ENCODE results near the gene PATJ.
"Not testable (repeated sequence)": the region's sequence is repeated elsewhere in the genome, so short reads cannot be mapped to it uniquely, and the experiment has no call there.

PATJ gene

GRCh38 chr1:61887931-61888564 lies 145.8 kb downstream of the PATJ start:
- no peak for DNase-seq

- DNase-seq = no peak
These were observed 146.5 kb downstream of the PATJ start for GRCh38 chr1:61888808-61889207.

- not testable (repeated sequence) for DNase-seq
These were observed 148.2 kb downstream of the PATJ start for GRCh38 chr1:61890435-61890834.

GRCh38 chr1:61892977-61893376 lies 150.7 kb downstream of the PATJ start:
- DNase-seq = no peak

- DNase-seq = not testable (repeated sequence)
These were observed 152.0 kb downstream of the PATJ start for GRCh38 chr1:61894296-61894695.

DNA sequence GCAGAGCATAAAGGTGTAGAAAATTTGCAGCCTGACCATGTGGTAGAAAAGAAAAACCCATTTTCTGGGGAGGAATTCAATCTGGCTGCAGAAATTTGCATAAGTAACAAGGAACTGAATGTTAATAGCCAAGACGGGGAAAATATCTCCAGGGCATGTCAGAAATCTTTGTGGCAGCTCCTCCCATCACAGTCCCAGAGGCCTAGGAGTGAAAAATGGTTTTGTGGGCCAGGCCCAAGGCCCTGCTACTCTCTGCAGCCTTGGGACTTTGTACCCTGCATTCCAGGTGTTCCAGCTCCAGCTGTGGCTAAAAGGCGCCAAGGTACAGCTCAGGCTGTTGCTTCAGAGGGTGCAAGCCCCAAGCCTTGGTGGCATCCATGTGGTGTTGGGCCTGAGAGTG lies 152.9 kb downstream of the PATJ start:
- DNase-seq = no peak

DNA sequence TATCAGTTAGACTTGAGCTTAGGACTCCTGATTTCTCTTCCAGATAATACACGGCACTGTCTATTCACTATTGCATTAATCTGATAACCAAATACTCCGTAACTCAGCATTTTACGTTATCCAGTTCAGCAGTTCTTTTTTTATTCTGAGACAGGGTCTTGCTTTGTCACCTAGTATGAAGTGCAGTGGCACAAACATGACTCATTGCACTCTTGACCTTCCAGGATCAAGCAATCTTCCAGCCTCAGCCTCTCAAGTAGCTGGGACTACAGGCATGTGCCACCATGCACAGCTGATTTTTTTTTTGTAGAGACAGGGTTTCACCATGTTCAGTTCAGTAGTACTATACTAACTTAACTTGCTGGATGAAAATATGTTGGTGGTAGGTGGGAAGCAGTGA lies 156.4 kb downstream of the PATJ start:
- DNase-seq = no peak

- DNase-seq = no peak
These were observed 162.1 kb downstream of the PATJ start for GRCh38 chr1:61904354-61904753.

- DNase-seq = no peak
These were observed 164.8 kb downstream of the PATJ start for GRCh38 chr1:61907102-61907501.

DNA sequence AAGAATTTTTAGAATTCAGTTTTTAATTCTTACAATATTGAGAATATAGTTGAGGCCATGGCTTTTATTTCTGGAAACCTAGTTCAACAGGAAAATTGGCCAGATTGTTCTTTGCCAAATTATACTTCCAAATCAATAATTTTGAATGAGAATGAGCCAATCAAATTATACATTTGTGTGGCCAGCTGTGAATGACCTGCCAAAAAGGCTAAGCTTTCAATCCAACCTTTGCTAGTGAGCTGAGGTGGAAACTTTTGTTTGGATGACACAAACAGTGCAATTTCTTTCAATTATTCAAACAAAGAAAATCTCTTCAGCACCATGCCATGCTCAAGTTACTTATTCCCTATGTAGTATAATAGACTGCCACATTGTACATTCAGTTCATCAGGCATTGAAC lies 167.8 kb downstream of the PATJ start:
- DNase-seq = no peak

- DNase-seq = no peak
These were observed 172.7 kb downstream of the PATJ start for GRCh38 chr1:61914823-61915482.

DNA sequence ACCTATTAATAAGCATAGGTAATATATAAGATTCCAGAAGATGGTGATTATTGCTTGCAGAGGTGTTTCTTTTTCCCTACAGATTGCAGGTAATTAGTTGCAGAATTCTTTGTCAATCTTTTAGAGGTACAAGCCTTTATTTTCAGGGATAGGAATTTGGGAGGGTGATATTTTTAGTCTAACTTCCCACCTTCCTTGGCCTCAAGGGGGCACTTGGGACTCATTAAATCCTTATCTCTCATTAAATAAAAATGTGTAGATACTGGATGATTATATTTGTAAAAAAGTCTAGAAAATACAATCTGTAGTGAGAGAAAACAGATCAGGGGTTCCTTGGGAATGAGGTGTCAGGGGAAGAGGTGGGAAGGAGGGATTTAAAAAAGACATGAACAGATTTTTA lies 179.2 kb downstream of the PATJ start:
- no peak for DNase-seq

- DNase-seq = no peak
These were observed 180.7 kb downstream of the PATJ start for GRCh38 chr1:61922950-61923480.

DNA sequence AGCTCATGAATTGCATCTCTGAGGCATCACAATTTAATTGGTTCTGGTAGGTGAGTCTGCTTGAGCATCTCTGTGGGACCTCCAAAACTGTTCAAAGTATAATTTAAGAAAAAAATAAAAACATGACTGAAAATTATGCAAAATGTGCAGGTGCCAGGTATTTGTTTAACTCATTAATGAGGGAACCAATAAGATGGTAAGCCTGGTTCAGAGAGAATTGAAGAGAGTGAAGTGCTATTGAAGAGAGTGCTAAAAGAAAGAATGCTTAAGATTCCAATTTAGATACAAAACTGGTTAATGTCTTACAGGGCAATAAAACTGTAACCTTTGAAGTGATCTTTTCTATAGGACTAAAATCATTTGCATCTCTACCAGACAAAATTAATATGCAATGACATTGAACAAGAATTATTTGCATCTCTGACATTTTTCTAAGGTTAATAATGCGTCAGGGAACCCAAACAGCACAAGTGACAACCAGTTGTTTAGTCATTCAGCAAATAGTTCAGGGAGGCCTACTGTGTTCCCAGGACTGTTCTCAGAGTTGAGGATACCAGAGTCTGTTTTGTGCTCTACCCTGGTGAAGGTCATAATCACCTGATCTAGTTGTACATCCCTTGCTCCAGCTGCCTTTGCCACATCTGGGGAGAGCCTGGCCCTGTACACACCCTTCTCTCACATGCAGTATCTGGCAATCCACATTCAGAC lies 183.5 kb downstream of the PATJ start:
- DNase-seq = no peak

DNA sequence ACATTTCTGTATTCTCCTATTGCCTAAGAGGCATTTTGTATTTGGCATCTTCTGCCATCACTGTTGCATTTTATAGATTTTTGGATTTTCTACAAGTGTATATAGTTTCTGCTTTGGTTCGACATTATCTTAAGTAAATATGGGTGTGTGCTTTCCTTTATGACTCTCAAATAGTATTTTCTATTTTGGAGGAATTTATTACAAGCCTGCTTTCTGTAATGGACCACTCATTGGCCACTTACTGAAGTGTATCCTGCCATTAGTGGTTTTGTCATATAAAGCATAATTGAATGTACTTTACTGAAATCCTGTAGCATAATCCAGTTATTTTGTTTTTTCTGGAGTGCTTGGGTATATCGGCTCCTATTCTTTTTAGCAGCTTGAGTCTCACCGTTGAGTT lies 184.3 kb downstream of the PATJ start:
- DNase-seq = no peak

- DNase-seq = no peak
These were observed 187.9 kb downstream of the PATJ start for GRCh38 chr1:61930116-61930645.

- DNase-seq = no peak
These were observed 189.5 kb downstream of the PATJ start for GRCh38 chr1:61931587-61932279.

- DNase-seq = no peak
These were observed 193.2 kb downstream of the PATJ start for GRCh38 chr1:61935516-61935915.

DNA sequence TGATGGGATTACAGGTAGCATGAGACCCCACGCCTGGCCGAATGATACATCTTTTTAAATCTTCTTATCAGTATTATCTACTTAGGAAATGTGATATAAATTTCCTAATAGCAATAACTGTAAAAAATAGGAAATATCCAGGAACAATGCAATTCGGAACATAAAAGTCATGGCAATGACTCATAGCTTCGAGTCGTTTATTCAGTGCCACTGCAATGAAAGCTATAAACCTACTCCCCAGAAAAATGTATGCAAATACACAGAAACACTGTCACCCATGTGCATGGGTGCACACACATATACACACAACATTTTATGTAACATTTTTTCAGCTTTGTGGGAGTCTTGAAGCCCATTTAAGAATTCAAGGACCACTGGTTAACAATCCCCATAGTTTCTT lies 194.6 kb downstream of the PATJ start:
- no peak for DNase-seq

DNA sequence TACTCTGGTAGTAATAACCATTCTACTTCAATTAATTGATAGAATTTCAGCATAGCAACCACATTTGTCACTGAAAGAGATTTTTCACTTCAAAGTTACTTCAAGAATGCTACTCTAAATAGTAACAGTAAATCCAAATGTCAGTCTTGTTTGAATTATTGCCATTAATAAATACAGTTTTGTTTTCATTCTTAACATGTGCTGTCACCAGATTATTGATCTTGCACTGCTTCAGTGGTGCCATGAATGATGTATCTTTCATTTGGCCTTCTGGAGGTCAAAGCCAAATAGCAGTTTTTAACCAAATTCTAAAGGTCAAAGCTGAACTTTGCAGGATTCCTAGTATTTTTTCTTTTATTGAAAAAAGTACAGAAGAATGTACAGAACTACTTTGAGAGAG lies 199.5 kb downstream of the PATJ start:
- DNase-seq = no peak

DNA sequence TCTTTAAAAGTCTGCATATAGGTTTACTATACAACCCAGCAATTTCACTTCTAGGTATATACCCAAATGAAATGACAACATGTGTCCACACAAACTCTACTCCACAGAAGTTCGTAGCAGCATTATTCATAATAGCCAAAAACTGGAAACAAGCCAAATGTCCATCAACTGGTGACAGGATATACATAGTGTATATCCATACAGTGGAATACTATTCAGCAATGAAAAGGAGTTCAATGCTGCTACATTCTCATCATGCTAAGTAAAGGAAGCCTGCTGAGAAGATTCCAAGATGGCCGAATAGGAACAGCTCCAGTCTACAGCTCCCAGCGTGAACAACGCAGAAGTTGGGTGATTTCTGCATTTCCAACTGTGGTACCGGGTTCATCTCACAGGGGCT lies 200.6 kb downstream of the PATJ start:
- DNase-seq = no peak

- DNase-seq = not testable (repeated sequence)
These were observed 206.4 kb downstream of the PATJ start for GRCh38 chr1:61948685-61949084.

DNA sequence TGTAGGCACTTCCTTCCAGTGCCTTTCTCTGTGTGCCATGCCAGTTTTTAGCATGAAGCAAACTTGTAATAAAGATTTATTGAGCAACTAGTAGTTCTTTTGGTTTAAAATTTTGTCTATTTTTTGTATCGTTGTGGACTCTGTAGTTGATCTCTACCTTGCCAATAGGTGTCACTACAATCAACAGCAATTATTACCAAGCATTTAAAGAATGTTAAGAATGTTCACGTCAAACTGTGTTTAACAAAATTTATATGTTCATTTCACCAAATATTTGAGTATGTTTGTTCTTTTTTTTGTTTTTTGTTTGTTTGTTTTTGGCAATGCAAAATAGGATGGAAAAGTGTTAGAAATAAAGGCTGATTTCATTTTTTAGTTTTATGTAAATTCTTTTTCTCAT lies 208.1 kb downstream of the PATJ start:
- DNase-seq = no peak

All from NCI-H774 (cell line).